Activated CD4-positive, alpha-beta T cell treated with anti-CD3 and anti-CD28 coated beads for 4 hours (primary cell): ENCODE data around the gene GFOD2.

ENCODE experiments used
- DNase-seq, 2 donors: peaks; one replicate each; pipeline ENCODE4 v3.0.0-alpha.2; 2020

Gene GFOD2

DNA sequence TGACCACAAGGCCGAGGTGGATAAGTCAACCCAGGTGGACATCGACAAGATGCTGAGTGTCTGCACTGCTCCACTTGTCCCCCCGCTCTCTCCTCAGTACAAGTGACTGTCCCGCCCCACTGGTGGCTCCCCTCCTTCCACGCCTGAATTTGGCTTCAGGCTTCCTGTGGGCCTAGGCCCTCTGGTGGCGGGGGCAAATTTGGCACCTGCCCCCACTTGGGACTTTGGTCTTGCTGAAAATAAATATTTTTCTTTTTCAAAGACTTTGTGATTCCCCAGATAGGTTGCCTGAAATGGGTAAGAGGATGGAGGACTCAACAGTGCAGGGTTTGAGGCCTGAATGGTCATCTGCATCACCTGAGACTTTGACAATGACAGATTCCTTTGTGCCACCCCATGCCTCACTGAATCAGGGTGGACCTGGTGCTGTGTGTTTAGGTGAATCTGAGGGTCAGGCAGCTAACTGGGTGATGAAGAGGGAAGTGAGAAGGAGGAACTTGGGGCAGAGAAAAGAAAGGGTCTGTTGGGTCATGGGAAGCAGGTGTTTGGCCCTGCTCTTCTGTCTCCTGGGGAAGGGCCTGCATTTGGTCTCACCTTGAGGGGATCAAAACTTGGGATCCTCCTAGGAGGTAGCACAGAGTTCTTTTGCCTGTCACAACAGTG lies 50.5 kb downstream of the GFOD2 start:
- DNase-seq, result no peak

DNA sequence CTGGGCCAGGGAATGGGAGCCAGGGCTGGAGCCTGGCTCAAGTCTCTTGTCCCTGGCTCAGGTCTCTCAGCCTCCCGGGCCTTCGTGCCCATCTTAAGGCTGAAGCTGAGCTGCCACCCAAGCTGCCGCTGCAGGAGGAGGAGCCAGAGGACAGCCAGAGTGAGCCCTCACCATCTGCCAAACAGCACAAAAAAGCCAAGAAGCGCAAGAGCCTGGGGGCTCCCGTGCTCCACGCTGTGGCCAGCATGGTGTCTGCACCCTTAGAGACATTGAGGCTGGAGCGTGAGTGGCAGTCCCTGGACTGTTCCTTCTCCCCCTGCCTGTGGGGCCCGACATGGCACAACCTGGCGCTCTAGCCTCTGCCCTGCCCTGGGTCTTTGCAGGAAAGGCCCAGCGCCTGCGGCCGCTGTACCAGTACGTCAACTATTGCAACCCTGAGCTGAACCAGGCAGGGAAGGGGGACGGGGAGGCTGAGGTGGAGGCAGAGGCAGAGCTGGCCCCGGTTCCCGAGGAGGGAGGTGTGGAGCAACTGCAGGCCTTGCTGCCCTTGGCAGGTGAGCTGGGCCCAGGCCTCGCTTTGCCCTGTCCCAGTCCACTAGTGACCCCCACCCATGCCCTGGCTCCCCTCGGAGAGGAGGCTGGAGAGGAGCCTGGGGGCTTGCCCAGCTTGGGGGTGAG lies 51.2 kb downstream of the GFOD2 start:
- DNase-seq, result peak; percentile 76 to 77

DNA sequence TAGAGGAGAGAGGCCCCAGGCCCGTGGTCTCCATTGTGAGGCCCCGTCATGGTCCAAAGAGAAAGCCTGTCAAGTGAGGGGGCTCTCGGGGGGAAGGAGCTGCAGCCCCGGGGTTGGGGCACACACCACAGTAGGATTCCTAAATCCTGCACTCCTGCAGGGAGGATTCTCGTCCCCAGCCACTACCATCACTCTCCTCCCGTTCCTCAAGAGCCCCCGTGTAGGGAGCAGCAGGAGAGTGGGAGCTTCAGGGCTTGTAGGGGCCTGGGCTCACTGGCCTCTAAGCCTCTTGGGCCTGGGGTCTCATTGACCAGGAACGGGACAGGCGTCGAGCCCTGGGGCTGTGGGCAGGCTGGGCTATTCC lies 51.7 kb downstream of the GFOD2 start:
- DNase-seq, result no peak

DNA sequence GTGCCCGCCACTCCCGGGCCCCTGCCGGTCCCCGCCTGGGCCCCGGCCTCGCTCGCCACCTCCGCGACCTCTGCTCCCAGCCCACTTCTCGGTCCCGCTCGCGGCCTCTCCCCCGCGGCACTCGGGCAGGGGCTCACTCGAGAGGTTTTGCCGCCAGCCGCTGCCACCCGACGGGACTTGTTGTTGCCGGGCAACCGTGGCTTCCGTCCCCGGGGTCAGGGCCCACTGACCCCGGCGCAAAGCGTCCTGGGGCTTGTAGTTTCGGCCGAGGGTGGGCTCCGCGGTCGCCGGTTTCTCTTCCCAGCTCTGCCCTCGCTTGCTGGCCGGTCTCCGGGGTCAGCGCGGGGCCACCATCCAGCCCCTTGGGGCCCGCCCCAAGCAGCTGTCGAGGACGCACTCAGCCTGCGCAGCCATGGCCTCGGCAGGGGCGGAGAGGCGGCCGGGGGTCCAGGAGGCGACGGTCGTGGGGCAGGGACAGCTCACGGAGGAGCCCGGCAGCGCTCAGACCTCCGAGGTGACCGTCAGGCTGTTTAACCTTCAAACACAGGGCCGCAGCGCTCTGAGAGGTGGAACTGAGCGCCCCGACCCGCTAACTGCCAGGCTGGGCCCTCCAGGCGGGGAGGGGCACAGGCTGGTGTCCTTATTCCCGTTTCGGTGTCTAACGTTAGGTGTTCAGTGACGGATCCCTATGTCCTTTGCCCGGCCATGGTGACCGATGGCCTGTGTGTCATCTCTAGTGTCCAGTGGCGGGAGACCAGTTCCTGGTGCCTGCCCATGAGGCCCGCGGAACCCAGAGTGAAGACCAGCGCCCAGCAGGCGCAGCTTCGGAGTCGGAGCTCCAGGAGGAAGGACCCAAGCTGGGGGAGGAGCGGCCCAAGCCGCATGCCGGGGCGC lies 52.3 kb downstream of the GFOD2 start, which contains the start of the genes C16orf86 and ENKD1:
C16orf86 (plus strand) TSS at position 256 of the 894 bp plus-strand sequence; CDS start at position 413, 157 bp downstream.
ENKD1 (minus strand) TSS at position 192 of the 894 bp plus-strand sequence. CDS start 308 bp downstream, outside the sequence.
- DNase-seq, result peak; percentile 79 to 83

DNA sequence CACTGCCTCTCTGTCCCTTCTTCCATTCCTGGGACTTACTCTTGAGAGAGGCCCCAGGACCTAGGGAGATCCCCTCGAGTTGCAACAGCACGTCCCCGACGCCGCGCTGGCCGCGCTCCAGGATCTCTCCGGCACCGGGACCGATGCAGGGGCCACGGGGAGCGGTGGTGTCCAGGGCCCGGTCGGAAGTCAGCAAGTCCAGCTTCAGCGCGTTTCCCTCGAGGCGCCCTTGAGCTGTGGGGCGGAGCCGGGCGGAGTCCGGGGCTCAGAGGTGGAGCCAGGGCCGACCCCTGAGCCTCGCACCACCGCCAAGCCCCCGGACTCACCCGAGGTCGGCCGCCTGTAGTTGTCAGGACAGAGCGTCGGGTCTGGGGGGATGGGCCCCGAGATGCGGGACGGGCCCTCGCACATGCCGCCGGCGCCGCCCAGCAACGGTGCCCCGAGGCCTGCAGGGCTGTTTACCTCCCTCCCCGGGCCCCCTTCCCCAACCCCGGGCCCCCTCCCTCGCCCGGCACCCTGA lies 53.0 kb downstream of the GFOD2 start:
- DNase-seq, result no peak

DNA sequence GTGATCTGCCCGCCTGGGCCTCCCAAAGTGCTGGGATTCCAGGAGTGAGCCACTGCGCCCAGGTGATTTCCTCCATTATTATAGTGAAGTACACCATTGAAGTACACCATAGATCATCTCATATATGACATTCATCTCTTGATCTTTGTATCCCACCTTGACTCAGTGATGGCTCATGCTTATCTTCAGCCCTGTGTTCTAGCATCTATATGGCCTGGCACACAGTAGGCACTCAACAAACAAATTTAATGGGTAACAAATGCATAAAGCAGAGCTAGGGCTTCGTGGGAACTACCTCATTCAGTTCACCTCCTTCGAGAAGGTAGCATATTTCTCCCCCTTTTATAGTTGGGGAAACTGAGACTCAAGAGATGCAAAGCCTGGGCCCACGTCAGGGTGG lies 53.5 kb downstream of the GFOD2 start:
- DNase-seq, result no peak

DNA sequence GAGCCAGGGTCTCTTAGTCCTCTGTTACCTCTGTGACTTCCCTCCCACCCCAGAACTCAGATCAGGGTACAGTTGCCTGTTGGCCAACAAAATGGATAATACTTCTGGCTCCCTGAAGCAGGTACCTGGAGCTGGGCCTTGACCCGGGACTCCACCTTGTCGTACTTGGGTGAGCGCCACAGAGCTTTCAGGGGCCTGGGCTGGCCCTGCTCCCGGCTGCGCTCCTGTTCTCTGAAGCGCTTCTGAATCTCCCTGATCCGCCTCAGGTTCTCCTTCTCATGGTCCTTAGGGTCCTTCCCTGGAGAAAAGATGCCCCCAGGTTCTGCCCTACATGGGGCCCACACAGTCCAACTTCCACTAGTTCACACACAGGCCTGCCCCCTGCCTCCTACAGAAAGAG lies 54.2 kb downstream of the GFOD2 start:
- DNase-seq, result no peak

DNA sequence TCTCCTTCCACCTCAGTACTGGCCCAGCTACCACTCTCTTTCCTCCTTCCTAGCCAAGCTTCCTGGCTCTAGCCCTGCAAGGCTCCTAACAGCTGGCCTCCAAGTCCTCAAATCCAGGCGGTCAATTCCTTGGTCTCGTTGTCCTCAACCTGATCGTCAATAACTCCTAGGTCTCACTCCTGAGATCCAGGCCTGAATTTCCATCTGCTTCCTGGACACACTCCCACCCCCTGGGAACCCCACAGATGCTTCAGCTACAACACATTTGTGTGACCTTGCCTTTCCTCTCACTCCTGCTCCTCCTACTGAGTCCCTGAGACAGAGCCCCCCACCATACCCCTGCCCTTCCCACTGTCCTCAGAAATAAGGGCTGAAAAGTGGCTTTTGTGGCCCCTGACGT lies 54.9 kb downstream of the GFOD2 start:
- no peak for DNase-seq

DNA sequence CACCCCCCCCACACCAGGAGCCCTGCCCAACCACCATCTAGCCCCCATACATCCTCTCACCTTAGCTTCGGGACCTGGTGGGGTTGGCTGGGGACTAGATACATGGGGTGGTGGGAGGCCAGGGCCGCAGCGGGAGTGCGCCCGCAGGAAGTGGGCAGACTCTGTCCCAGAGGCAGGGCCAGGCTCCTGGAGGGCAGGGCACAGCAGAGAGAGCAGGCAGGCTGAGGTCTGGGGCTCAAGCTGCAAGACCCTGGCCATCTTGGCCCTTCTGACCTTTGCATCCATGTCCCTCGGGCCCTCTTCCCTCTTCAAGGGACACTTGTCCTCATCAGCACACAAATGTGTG lies 55.3 kb downstream of the GFOD2 start:
- DNase-seq, result no peak

DNA sequence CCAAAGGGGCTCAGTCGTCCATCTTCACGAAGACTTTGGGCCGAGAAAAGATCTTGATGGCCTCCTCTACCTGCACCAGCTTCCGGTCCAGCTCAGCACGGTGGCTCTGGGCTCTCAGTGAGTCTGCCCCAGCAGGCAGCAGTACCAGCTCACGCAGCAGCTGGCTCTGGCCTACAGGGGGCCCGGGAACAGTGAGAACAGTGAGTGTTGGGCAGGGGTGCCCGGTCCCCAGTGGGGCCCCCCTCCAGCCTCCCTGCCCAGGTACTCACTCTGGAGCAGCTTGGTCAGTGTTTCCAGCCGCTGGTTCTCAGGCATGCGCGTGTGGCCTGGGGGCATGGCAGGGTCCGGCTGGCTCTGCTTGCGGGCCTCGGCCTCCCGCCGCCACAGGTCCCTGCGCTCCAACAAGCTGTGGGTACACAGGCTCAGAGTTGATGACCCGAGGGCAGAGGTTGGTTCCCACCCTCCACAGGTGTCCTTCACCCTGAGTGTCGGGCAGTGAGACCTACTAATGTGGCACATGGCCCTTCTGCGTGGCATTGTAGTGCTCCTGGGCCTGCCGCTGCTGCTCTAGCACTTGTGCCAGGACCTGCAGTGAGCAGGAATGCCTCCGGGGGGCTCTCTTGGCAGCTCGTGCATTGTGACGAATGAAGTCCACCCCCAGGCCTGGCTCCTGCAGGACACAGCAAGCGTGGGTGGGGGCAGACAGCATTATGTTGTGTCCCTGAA lies 55.8 kb downstream of the GFOD2 start:
- no peak for DNase-seq

DNA sequence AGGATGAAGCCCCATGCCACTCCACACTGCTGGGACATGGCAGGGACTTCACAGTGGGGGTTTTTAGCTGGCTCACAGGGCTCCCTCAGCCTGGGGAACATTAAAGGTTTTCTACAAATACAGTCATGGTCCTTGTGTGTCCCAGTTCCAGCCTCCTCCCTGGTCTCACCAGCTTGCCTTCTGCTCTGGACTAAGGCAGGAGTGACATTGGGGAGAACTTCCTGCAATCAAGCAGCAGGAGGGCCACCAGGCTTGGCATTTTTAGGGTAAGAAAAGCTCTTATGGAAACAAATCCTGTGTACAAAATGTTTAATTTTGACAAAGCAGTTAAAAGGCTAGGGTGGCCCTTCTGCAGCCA lies 56.5 kb downstream of the GFOD2 start:
- DNase-seq, result no peak

DNA sequence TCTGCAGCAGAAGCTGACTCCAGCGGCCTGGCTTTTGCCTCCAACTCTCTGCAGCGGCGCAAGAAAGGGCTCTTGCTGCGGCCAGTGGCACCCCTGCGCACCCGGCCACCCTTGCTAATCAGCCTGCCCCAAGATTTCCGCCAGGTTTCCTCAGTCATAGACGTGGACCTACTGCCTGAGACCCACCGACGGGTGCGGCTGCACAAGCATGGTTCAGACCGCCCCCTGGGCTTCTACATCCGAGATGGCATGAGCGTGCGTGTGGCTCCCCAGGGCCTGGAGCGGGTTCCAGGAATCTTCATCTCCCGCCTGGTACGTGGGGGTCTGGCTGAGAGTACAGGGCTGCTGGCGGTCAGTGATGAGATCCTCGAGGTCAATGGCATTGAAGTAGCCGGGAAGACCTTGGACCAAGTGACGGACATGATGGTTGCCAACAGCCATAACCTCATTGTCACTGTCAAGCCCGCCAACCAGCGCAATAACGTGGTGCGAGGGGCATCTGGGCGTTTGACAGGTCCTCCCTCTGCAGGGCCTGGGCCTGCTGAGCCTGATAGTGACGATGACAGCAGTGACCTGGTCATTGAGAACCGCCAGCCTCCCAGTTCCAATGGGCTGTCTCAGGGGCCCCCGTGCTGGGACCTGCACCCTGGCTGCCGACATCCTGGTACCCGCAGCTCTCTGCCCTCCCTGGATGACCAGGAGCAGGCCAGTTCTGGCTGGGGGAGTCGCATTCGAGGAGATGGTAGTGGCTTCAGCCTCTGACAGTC lies 57.0 kb downstream of the GFOD2 start:
- no peak for DNase-seq

DNA sequence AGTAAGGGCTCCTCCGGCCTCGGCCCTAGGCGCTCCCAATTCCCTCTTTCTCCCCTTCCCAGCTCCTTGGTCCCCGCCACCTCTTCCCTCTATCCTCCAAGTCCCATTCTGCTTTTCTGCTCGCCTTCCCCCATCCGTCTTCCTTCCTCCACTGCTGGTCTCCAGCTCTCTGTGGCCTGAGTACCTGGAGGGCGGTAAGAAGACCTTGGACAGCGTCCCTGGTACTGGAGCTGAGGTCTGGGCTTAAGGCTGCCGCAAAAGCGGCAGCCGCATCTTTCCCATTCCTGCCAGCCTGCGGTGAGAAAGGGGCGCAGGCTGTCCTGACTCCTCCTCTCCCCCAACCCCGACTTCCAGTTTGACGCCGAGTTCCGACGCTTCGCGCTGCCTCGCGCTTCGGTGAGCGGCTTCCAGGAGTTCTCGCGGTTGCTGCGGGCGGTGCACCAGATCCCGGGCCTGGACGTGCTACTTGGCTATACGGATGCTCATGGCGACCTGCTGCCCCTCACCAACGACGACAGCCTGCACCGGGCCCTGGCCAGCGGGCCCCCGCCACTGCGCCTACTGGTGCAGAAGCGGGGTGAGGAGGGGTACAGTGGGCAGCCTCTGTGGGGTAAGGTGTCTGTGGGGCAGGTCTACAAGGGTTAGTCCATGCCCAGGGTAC lies 57.9 kb downstream of the GFOD2 start:
- no peak for DNase-seq

DNA sequence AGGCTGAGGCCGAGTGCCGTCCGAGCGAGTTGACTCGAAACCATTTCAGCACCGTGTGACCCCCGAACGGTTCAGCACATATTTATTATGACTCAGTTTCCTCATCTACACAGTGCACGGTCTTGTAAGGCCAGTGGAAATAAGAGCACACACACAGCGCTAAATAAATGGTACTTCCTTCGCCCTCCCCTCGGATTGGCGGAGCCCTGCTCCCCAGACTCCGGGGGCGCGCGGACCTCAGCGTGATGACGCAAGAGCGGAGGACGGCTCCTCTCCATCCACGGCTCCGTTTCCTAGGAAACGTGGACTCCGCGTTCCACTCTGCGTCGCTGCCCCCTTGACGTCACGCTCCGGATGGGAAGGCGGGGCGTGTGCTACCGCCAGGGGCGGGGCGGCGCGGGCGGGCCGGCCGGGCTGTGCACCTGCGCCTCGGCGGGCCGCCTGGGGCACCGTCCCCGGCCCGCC lies 58.5 kb downstream of the GFOD2 start, which contains the start of gene PARD6A:
PARD6A (plus strand) TSS at position 397 of the 465 bp plus-strand sequence. CDS start 79 bp downstream, outside the sequence.
- DNase-seq, result peak; percentile 93 to 96

DNA sequence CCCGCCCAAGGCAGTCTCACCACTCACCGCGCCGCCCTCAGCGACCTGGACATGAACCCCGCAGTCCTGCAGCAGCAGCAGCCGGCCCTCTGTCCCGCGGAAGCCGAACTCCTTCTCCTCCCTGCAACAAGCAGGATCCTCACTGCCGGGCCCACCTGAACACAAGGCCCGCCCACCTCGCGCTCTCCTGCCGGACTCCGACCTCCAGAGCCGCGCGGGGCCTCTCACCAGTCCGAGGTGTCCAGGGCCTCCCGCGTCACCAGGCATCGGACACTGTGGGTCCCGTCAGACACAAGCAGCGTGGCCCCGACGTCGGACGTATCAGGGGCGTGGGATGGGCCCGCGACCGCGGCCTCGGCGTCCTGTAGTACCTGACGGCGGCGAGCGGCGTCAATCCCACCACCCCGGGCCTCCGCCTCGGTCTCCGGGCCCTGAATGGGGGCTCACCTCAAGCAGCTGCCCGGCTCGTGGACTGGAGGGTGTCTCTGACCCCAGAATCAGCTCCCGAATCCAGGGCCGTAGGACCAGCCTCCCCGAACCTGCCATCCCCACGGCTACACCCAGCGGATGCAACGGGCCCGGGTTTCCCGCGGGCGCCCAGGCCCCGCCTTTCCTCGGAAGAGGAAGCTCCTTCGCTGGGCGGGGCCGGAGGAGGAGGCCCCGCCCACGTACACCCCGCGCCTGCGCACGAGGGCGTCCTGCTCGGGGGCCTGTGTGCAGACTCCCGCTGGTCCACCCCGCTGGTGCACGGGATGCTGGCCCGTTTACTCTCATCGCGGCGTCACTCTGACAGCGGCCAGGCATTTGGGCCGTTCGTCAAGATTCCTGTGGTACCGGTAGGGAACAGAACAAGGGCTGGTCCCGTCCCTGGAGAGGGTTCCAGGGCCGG lies 59.2 kb downstream of the GFOD2 start, which contains the start of gene ACD:
ACD (minus strand) TSS at position 586 of the 889 bp plus-strand sequence; CDS start at position 546, 40 bp downstream.
- peak; percentile 92 to 94 for DNase-seq

DNA sequence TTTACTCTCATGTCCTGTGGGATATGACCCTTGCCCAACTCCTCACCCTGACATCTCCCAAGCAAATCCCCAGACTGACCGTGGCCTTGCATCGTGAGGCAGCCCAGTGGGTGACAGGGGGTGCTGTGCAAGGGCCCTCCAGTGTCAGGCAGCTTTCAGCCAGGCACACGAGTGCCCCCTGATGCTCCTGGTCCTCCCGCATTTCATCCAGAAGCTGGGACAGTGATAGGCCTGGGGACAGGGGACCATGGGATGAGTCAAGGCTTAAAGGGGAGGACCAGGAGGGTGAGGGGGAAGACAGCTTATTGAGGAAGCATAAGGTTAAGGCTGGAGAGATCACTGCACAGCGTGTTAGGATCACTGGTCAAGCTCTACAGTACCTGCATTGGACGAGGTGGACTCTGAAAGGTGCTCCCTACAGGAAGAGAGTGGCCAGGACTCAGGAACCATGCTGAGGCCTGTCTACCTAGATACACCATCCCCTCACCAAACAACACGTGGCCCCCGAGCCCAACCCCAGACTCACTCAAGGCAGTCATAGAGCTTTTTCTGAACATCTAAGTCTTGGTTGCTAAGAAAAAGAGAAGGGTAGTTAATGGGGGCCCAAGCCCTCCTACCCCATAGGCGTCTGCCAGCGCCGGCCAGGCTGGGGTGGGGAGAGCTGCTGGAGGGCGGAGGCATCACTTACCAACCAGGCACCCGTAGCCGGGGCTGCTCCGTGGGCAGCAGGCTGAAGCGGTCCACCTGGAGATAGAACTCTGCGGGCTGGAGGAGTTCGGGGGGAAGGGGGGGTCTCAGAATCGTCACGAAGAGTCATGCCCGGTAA lies 60.1 kb downstream of the GFOD2 start:
- DNase-seq, result no peak

DNA sequence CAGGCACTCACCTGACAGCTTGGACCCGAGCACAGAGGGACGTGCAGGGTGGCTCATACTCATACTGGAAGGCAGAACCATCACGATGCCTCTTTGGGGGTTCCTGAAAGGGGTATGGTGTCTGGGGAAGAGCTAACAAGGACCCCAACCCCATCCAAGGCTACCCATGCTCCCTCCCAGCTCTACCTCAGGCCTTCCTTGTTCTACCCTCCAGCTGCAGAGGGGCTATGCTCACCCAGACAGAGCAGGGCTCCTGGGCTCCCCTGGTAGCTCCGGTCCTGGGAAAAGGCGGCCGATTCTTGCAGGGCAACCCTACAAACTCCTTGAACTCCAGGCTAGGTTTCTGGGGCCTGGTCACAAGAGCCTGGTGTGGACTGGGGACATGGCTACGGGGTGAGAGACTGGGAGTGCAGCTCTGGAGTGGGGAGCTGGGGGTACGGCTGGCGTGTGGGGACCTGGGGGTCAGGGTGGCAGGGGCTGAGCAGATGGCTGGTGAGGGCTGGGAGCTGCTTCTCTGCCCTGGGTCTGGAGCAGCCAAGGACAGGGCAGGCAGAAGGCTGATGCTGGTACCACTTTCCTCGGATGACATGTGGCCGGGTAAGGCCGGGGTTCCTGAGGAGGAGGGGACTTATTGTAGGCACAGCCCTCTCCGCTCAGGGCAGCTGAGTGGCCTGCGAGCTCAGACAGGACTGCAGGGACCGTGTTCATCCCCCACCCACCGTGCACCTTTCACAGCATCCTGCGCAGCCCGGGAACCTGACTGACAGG lies 61.2 kb downstream of the GFOD2 start:
- no peak for DNase-seq

DNA sequence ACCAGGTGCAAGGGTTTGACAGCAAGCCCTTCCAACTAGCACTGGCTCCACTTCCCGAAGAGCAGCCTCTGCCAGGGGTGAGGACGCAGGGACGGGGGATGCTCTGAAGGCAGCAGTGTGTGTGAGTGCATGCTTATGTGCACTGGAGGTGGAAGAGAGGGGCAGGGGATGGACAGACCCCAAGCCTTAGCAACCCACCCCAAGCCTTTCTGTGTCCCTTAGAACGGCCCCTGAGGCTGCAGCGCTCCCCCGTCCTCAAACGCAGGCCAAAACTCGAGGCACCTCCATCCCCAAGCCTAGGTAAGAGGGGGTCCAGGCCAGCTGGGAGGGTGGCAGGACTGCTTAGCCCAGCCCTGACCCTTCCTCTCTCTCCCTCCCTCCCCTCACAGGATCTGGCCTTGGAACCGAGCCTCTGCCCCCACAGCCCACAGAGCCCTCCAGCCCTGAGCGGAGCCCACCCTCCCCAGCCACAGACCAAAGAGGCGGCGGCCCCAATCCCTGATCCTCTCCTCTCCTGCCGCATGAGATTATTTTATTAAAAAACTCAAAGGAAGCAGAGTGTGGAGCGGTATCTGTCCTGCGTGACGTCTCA lies 62.0 kb downstream of the GFOD2 start:
- no peak for DNase-seq
